OCI-LY3 (cell line): ENCODE measurements around the gene STK39.

ENCODE experiments used
- H2AFZ ChIP-seq: fragments of 200-600, 300-600 bp; shearing (Covaris generic); 2 replicates; pipeline ENCODE4 v1.6.0; 2014; ENCODE audit warnings: antibody characterized with exemption, low read depth, low read length
- H3K27ac ChIP-seq: fragments of 200-600, 300-600 bp; sonication (generic); 2 replicates; pipeline ENCODE4 v1.5.1; 2014; ENCODE audit warnings: mild to moderate bottlenecking, low read length, moderate library complexity, mixed read lengths
- H3K27me3 ChIP-seq: fragments of 200-600, 300-600 bp; sonication (generic); 2 replicates; pipeline ENCODE4 v1.6.1; 2014; ENCODE audit warnings: low read depth, low read length, mixed read lengths
- H3K36me3 ChIP-seq: fragments of 200-600, 300-600 bp; sonication (generic); replicated peaks from 2 replicates; pipeline ENCODE3; 2014; ENCODE audit warnings: low read depth, low read length, mixed read lengths
- H3K4me1 ChIP-seq: fragments of 300-600, 200-600 bp; sonication (generic); 2 replicates; pipeline ENCODE4 v1.6.1; 2014; ENCODE audit warnings: low read length, mixed read lengths
- H3K4me2 ChIP-seq: fragments of 200-600, 300-600 bp; sonication (generic); 2 replicates; pipeline ENCODE4 v1.6.1; 2014; ENCODE audit warnings: low read length, mixed read lengths
- H3K4me3 ChIP-seq: fragments of 300-600, 200-600 bp; sonication (generic); 2 replicates; pipeline ENCODE4 v1.5.1; 2014; ENCODE audit warnings: antibody characterized with exemption, mild to moderate bottlenecking, low read length, moderate library complexity
- H3K79me2 ChIP-seq: fragments of 300-600, 200-600 bp; shearing (Covaris generic); 2 replicates; pipeline ENCODE4 v1.6.1; 2014; ENCODE audit warnings: mild to moderate bottlenecking, low read length, mixed read lengths
- H3K9ac ChIP-seq: fragments of 300-600, 200-600 bp; shearing (Covaris generic); 2 replicates; pipeline ENCODE4 v1.6.0; 2014; ENCODE audit warnings: mild to moderate bottlenecking, low read length, moderate library complexity
- H3K9me3 ChIP-seq: fragments of 200-600, 300-600 bp; shearing (Covaris generic); 2 replicates; pipeline ENCODE4 v1.6.1; 2014; ENCODE audit warnings: low read length, mixed read lengths; ENCODE audit not compliant: insufficient read depth
- H4K20me1 ChIP-seq: fragments of 200-600, 300-600 bp; sonication (generic); 2 replicates; pipeline ENCODE4 v1.6.1; 2016; ENCODE audit warnings: low read length, mixed read lengths; ENCODE audit not compliant: insufficient read depth
- CTCF ChIP-seq: fragments of 200-600, 300-600 bp; sonication (generic); IDR thresholded peaks from 2 replicates; pipeline ENCODE4 v1.5.1; 2014; ENCODE audit warnings: antibody characterized with exemption, low read length, low read depth
- EZH2phosphoT487 ChIP-seq: fragments of 200-600 bp; shearing (Covaris generic); IDR thresholded peaks from 2 replicates; pipeline ENCODE4 v1.6.1; 2018; ENCODE audit warnings: antibody characterized with exemption, mixed run types, low read depth

The STK39 gene

GRCh38 chr2:168181825-168182224, 65.6 kb downstream of the STK39 start:
- Histone ChIP-seq H3K9me3 (no peaks in the 10 kb centered on the region), H2AFZ (no peak overlapping the region), H3K27ac (no peak overlapping the region), H3K4me1 (peaks cover 6% of the 10 kb centered on the region; the same call in 1 of the 2 replicates), H3K9ac (no peak overlapping the region), H4K20me1 (0 out of 2 replicates have a peak, but pooled peaks cover 3% of the 10 kb centered on the region), H3K27me3 (no peaks in the 10 kb centered on the region), H3K36me3 (peaks cover 2% of the 10 kb centered on the region), H3K79me2 (no peaks in the 10 kb centered on the region), H3K4me2 (no peak overlapping the region), H3K4me3 (no peak overlapping the region)
- TF ChIP-seq CTCF (no peak), EZH2phosphoT487 (no peak)

GRCh38 chr2:168180914-168181313, 66.5 kb downstream of the STK39 start:
- Histone ChIP-seq H4K20me1 (0 out of 2 replicates have a peak, but pooled peaks cover 3% of the 10 kb centered on the region), H3K4me2 (no peak overlapping the region), H3K9me3 (no peaks in the 10 kb centered on the region), H3K4me1 (peaks cover 6% of the 10 kb centered on the region; the same call in 1 of the 2 replicates), H2AFZ (no peak overlapping the region), H3K4me3 (no peak overlapping the region), H3K9ac (no peak overlapping the region), H3K27ac (no peak overlapping the region), H3K79me2 (no peaks in the 10 kb centered on the region), H3K36me3 (peaks cover 2% of the 10 kb centered on the region), H3K27me3 (no peaks in the 10 kb centered on the region)
- TF ChIP-seq EZH2phosphoT487 (no peak), CTCF (no peak)

- 0 out of 2 replicates have a peak, but pooled peaks cover 3% of the 10 kb centered on the region for H4K20me1 ChIP-seq
- H3K27me3 ChIP-seq: no peaks in the 10 kb centered on the region
- no peak overlapping the region for H3K4me2 ChIP-seq
- H3K9me3 ChIP-seq: no peaks in the 10 kb centered on the region
- H3K4me1 ChIP-seq: peaks cover 3% of the 10 kb centered on the region; the same call in 1 of the 2 replicates
- no peaks in the 10 kb centered on the region for H3K79me2 ChIP-seq
- TF ChIP-seq CTCF: no peak
- TF ChIP-seq EZH2phosphoT487: no peak
- H3K9ac ChIP-seq: no peak overlapping the region
- H3K27ac ChIP-seq: no peak overlapping the region
- H3K4me3 ChIP-seq: no peak overlapping the region
- no peak overlapping the region for H2AFZ ChIP-seq
- H3K36me3 ChIP-seq: peaks cover 2% of the 10 kb centered on the region
Measured at GRCh38 chr2:168180483-168180882, 66.9 kb downstream of the STK39 start.

GRCh38 chr2:168179592-168179991, 67.8 kb downstream of the STK39 start:
- Histone ChIP-seq H3K27ac (no peak overlapping the region), H3K36me3 (peaks cover 2% of the 10 kb centered on the region), H3K4me2 (no peak overlapping the region), H3K4me1 (peaks cover 6% of the 10 kb centered on the region), H3K4me3 (no peak overlapping the region), H4K20me1 (0 out of 2 replicates have a peak, but pooled peaks cover 3% of the 10 kb centered on the region), H3K9me3 (no peaks in the 10 kb centered on the region), H3K9ac (no peak overlapping the region), H3K79me2 (no peaks in the 10 kb centered on the region), H2AFZ (no peak overlapping the region), H3K27me3 (no peaks in the 10 kb centered on the region)
- TF ChIP-seq EZH2phosphoT487: no peak
- TF ChIP-seq CTCF: no peak
